Osteoblast (primary cell): ENCODE data around the gene TSR2. TPM values are rescaled to one million over a fixed set of nuclear protein-coding genes. Genes with fewer than 3 reads are reported as not detected.
A peak's percentile ranks its signal among the peaks of the same experiment; 100 is the strongest.
"Not testable (repeated sequence)": the region's sequence is repeated elsewhere in the genome, so short reads cannot be mapped to it uniquely, and the experiment has no call there.

Source experiments
- DNase-seq: peaks from one replicate; pipeline ENCODE4 v3.0.0; 2011; ENCODE audit warnings: low spot score, mixed read lengths; ENCODE audit not compliant: insufficient read length; ENCODE audit errors: missing footprints
- H2AFZ ChIP-seq: 2 replicates; pipeline ENCODE4 v1.6.0; 2011; ENCODE audit warnings: mild to moderate bottlenecking, low read length
- H3K27ac ChIP-seq: 2 replicates; pipeline ENCODE4 v1.5.1; 2011; ENCODE audit warnings: mild to moderate bottlenecking, low read depth, low read length, moderate library complexity
- H3K27me3 ChIP-seq: 2 replicates; pipeline ENCODE4 v1.6.0; 2012; ENCODE audit warnings: mild to moderate bottlenecking, control low read depth, inconsistent platforms, low read length, moderate library complexity; ENCODE audit not compliant: insufficient read depth
- H3K36me3 ChIP-seq: 2 replicates; pipeline ENCODE4 v1.5.1; 2011; ENCODE audit warnings: mild to moderate bottlenecking, low read length, control low read depth, moderate library complexity; ENCODE audit not compliant: insufficient read depth
- H3K4me1 ChIP-seq: 2 replicates; pipeline ENCODE4 v1.5.1; 2011; ENCODE audit warnings: mild to moderate bottlenecking, low read length, control low read depth, moderate library complexity; ENCODE audit not compliant: insufficient read depth
- H3K4me2 ChIP-seq: 2 replicates; pipeline ENCODE4 v1.6.0; 2011; ENCODE audit warnings: mild to moderate bottlenecking, low read length; ENCODE audit not compliant: insufficient read depth
- H3K4me3 ChIP-seq: fragments of 200-600 bp; sonication (generic); 3 replicates; pipeline ENCODE4 v1.5.1; 2012; ENCODE audit warnings: mild to moderate bottlenecking, low read length, inconsistent platforms; ENCODE audit not compliant: insufficient read depth
- H3K79me2 ChIP-seq: 2 replicates; pipeline ENCODE4 v1.6.0; 2012; ENCODE audit warnings: mild to moderate bottlenecking, low read length, control low read depth, inconsistent platforms; ENCODE audit not compliant: insufficient read depth
- H3K9me3 ChIP-seq: 2 replicates; pipeline ENCODE4 v1.5.1; 2011; ENCODE audit warnings: low read depth, low read length, control low read depth
- H4K20me1 ChIP-seq: 2 replicates; pipeline ENCODE4 v1.6.0; 2012; ENCODE audit warnings: mild to moderate bottlenecking, low read length, control low read depth; ENCODE audit not compliant: insufficient read depth
- total RNA-seq: library from RNA; depleted of rRNA; stranded (reverse); fragments of >200 nt; gene quantifications from 2 replicates; pipeline ENCODE4 v1.2.3, GENCODE V29; 2012
- TF ChIP-seq, protein P1 (sequence below): IDR thresholded peaks from 2 replicates; pipeline ENCODE4 v1.5.1; 2011; ENCODE audit warnings: mild to moderate bottlenecking, low read depth, low read length, moderate library complexity; ENCODE audit errors: extremely low read depth

Gene TSR2
- total RNA-seq, 1 donor, result 9.0 TPM

DNA sequence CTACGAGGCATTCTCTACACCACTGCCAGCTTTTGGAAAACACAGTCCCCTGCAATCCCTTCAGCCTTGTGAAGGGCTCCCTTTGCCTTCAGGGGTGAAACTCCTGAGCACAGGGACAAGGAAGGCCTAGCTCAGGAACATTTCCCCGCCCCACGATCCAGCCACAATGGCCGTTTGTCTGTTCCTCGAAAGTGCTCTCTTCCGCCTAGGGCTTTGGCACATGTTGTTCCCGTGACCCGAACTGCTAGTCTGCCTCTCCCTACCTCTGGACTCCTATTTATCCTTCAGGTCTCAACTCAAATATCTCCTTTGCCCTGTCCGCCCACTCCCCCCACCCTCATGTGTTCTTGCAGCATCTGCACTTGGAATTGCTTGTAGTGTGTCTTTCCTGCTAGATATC, 43.7 kb downstream of the TSR2 start:
- Histone ChIP-seq H3K4me3 (no peak overlapping the region), H2AFZ (peak overlapping the region; percentile 33), H3K9me3 (no peaks in the 10 kb centered on the region), H3K36me3 (no peaks in the 10 kb centered on the region), H3K79me2 (peaks cover 44% of the 10 kb centered on the region), H3K4me1 (peaks cover 18% of the 10 kb centered on the region), H4K20me1 (no peaks in the 10 kb centered on the region), H3K27me3 (no peaks in the 10 kb centered on the region), H3K4me2 (peak overlapping the region; percentile 7), H3K27ac (no peak overlapping the region)
- TF ChIP-seq, protein P1, sequence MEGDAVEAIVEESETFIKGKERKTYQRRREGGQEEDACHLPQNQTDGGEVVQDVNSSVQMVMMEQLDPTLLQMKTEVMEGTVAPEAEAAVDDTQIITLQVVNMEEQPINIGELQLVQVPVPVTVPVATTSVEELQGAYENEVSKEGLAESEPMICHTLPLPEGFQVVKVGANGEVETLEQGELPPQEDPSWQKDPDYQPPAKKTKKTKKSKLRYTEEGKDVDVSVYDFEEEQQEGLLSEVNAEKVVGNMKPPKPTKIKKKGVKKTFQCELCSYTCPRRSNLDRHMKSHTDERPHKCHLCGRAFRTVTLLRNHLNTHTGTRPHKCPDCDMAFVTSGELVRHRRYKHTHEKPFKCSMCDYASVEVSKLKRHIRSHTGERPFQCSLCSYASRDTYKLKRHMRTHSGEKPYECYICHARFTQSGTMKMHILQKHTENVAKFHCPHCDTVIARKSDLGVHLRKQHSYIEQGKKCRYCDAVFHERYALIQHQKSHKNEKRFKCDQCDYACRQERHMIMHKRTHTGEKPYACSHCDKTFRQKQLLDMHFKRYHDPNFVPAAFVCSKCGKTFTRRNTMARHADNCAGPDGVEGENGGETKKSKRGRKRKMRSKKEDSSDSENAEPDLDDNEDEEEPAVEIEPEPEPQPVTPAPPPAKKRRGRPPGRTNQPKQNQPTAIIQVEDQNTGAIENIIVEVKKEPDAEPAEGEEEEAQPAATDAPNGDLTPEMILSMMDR, result no peak
- no peak for DNase-seq

DNA sequence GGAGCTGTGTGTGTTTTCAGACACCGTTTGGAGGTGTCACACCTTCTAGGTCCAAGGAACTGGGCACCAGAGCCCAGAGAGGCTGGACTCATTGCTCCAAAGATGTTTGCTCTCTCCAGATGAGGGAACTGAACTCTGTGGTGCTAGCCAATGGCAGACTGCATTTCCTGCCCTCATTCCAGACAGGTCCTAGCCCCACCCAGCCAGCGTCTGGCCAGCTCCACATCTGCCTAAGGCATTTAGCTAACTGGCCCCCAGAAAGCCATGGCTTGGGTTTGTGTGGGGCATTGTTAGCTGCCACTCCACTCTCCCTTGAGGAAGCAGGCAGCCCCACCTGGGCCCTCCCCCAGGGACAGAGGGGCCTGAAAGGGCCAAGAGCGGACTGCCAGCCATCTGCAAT, 44.5 kb downstream of the TSR2 start:
- no peak for DNase-seq
- Histone ChIP-seq H3K79me2 (peaks cover 46% of the 10 kb centered on the region), H4K20me1 (no peaks in the 10 kb centered on the region), H3K4me2 (no peak overlapping the region), H3K27me3 (no peaks in the 10 kb centered on the region), H3K27ac (no peak overlapping the region), H3K4me3 (no peak overlapping the region), H3K4me1 (peaks cover 18% of the 10 kb centered on the region), H3K36me3 (no peaks in the 10 kb centered on the region), H3K9me3 (no peaks in the 10 kb centered on the region), H2AFZ (no peak overlapping the region)
- TF ChIP-seq, protein P1, result no peak

DNA sequence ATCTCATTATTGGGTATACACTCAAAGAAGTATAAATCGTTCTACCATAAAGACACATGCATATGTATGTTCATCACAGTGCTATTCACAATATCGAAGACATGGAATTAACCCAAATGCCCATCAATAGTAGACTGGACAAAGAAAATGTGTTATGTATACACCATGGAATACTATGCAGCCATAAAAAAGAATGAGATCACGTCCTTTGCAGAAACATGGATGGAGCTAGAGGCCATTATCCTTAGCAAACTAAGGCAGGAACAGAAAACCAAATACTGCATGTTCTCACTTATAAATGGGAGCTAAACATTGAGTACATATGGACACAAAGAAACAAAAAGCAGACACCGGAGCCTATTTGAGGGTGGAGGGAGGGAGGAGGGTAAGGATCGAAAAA, 49.6 kb downstream of the TSR2 start:
- DNase-seq, H4K20me1 ChIP-seq, H3K4me2 ChIP-seq, H3K4me3 ChIP-seq, H3K9me3 ChIP-seq, H3K27me3 ChIP-seq, H3K36me3 ChIP-seq, H3K27ac ChIP-seq, H2AFZ ChIP-seq: not testable (repeated sequence)
- Histone ChIP-seq H3K79me2 (peaks cover 62% of the 10 kb centered on the region), H3K4me1 (peaks cover 29% of the 10 kb centered on the region)

DNA sequence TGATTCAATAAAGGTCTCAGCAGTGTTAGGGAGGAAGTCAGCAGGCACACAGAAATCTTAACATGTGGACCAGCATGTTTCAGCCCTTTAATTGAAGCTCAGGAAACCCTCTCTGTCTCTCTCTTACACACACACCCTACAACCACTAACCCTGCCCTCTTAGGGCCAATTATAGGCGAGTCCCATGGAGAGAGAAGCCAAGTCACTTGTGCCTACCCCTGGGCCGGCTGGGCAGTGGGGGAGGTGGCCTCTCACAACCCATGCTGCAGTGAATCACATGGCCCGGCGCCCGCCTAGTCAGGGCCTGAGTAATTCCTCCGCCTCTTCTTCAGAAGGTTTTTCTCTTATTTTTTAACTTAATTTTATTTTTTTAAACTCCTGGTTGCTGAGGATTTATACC, 52.1 kb downstream of the TSR2 start:
- H3K4me1 ChIP-seq, result peaks cover 29% of the 10 kb centered on the region
- DNase-seq, result peak; percentile 92
- H3K27me3 ChIP-seq, result no peaks in the 10 kb centered on the region
- H3K4me3 ChIP-seq, result no peak overlapping the region
- TF ChIP-seq, protein P1, result no peak
- H3K36me3 ChIP-seq, result no peaks in the 10 kb centered on the region
- no peaks in the 10 kb centered on the region for H3K9me3 ChIP-seq
- peak overlapping the region; percentile 73 for H2AFZ ChIP-seq
- no peaks in the 10 kb centered on the region for H4K20me1 ChIP-seq
- peak overlapping the region; percentile 78 for H3K27ac ChIP-seq
- peak overlapping the region; percentile 71 for H3K4me2 ChIP-seq
- H3K79me2 ChIP-seq, result peaks cover 54% of the 10 kb centered on the region
